GM23248 (cell line): Measurements from ENCODE around the gene TEAD1. TPM values are rescaled to one million over a fixed set of nuclear protein-coding genes. Genes with fewer than 3 reads are reported as not detected.

Source experiments
- DNase-seq: peaks from one replicate; pipeline ENCODE4 v3.0.0-alpha.2; 2015
- H2AFZ ChIP-seq: fragments of 200-600 bp; sonication (generic); 2 replicates; pipeline ENCODE4 v1.6.1; 2016; ENCODE audit warnings: antibody characterized with exemption
- H3F3A ChIP-seq: fragments of 200-600 bp; sonication (generic); 2 replicates; pipeline ENCODE4 v1.6.1; 2016; ENCODE audit warnings: mild to moderate bottlenecking, antibody characterized with exemption, mixed run types; ENCODE audit not compliant: insufficient read depth
- H3K27ac ChIP-seq: fragments of 200-600 bp; sonication (generic); 2 replicates; pipeline ENCODE4 v1.5.1; 2016; ENCODE audit warnings: mild to moderate bottlenecking
- H3K27me3 ChIP-seq: fragments of 200-600 bp; sonication (generic); replicated peaks from 2 replicates; pipeline ENCODE4 v1.6.1; 2016; ENCODE audit warnings: mild to moderate bottlenecking; ENCODE audit not compliant: insufficient read depth
- H3K36me3 ChIP-seq: fragments of 200-600 bp; sonication (generic); 2 replicates; pipeline ENCODE4 v1.6.1; 2016; ENCODE audit warnings: low read depth, mild to moderate bottlenecking
- H3K4me1 ChIP-seq: fragments of 200-600 bp; sonication (generic); 2 replicates; pipeline ENCODE4 v1.6.1; 2016; ENCODE audit warnings: mild to moderate bottlenecking; ENCODE audit not compliant: insufficient read depth
- H3K4me2 ChIP-seq: fragments of 200-600 bp; sonication (generic); one replicate; pipeline ENCODE4 v1.6.1; 2016; ENCODE audit warnings: mild to moderate bottlenecking; ENCODE audit not compliant: unreplicated experiment
- H3K4me3 ChIP-seq: fragments of 200-600 bp; sonication (generic); 2 replicates; pipeline ENCODE4 v1.5.1; 2016; ENCODE audit warnings: mild to moderate bottlenecking
- H3K79me2 ChIP-seq: fragments of 200-600 bp; sonication (generic); 2 replicates; pipeline ENCODE4 v1.6.1; 2016; ENCODE audit warnings: mild to moderate bottlenecking; ENCODE audit not compliant: insufficient read depth
- H3K9ac ChIP-seq: fragments of 200-600 bp; sonication (generic); 2 replicates; pipeline ENCODE4 v1.6.1; 2016; ENCODE audit warnings: mild to moderate bottlenecking
- H3K9me2 ChIP-seq: fragments of 200-600 bp; sonication (generic); 2 replicates; pipeline ENCODE4 v1.6.1; 2016; ENCODE audit warnings: mixed run types, mild to moderate bottlenecking, moderate library complexity; ENCODE audit not compliant: insufficient read depth
- H3K9me3 ChIP-seq: fragments of 200-600 bp; sonication (generic); one replicate; pipeline ENCODE4 v1.6.1; 2017; ENCODE audit warnings: low read depth
- H4K20me1 ChIP-seq: fragments of 200-600 bp; sonication (generic); 2 replicates; pipeline ENCODE4 v1.6.0; 2016; ENCODE audit not compliant: insufficient read depth
- EZH2 ChIP-seq: fragments of 200-600 bp; sonication (generic); IDR thresholded peaks from 2 replicates; pipeline ENCODE4 v1.6.1; 2018; ENCODE audit warnings: antibody characterized with exemption, mild to moderate bottlenecking; ENCODE audit not compliant: insufficient read depth, poor library complexity, severe bottlenecking
- EZH2phosphoT487 ChIP-seq: fragments of 200-600 bp; sonication (generic); IDR thresholded peaks from 2 replicates; pipeline ENCODE4 v1.6.1; 2018; ENCODE audit warnings: antibody characterized with exemption, moderate library complexity, mild to moderate bottlenecking, low read depth; ENCODE audit not compliant: insufficient read depth
- WGBS, 2 experiments: methylation state at CpG; one replicate each; pipeline ENCODE4 v1.1.6; 2015 to 2017; ENCODE audit warnings: low lambda C conversion rate in 2 of 2, low coverage in 1 of 2; ENCODE audit errors: missing lambda C conversion rate in 2 of 2; 5-methylcytosine and 5-hydroxymethylcytosine counted together
- in situ Hi-C: fragments of 300-500 bp; cut with MboI; formaldehyde crosslinking; loops from 2 replicates; pipeline ENCODE4 v1.15.0; 2020
- polyA plus RNA-seq: library from polyadenylated mRNA; unstranded; fragments of >200 nt; fragmentation: Nextera tagmentation; extraction: Ambion mirVana; gene quantifications from 2 replicates; pipeline ENCODE4 v1.2.1, GENCODE V29; 2016
- total RNA-seq: library from RNA; depleted of rRNA; stranded (reverse); fragments of >200 nt; shearing (Covaris generic); gene quantifications from 2 replicates; pipeline ENCODE4 v1.2.3, GENCODE V29; 2014

TEAD1 gene
- total and polyA plus RNA-seq, 2 experiments from 2014 or later: 52.3 to 144 TPM

DNA sequence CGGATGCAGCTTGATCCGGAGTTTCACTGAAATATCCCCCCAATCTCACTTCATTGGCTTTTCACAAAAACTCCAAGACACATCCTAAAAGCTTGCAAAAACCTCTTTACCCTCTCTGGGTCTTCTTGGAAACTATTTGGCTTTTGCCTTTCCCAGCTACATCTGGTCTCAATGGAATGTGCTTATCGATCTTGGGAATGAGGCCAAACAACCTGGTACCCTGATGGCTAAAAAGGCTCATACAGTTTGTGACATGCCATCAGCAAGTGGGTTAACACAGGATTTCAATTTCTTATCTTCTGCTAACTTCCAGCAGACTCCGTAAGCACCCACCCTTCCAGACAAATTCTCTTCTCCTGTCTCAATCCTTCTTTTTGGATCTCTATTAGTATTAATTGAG is 45.9 kb upstream of the TEAD1 start:
- 66 to 73% methylated on average over 4 of the region's 4 CpGs for WGBS, 2 experiments
- TF ChIP-seq EZH2phosphoT487: no peak
- no peak for TF ChIP-seq EZH2
- no peak for DNase-seq
- Histone ChIP-seq H3K9me3 (no peaks in the 10 kb centered on the region), H3K4me2 (no peak overlapping the region), H3K9me2 (no peaks in the 10 kb centered on the region), H3K27me3 (no peaks in the 10 kb centered on the region), H3K9ac (no peak overlapping the region), H3F3A (peaks cover 20% of the 10 kb centered on the region), H3K4me3 (no peak overlapping the region), H3K36me3 (no peaks in the 10 kb centered on the region), H2AFZ (no peak overlapping the region), H3K27ac (no peak overlapping the region), H3K79me2 (no peaks in the 10 kb centered on the region), H4K20me1 (no peaks in the 10 kb centered on the region), H3K4me1 (peaks cover 21% of the 10 kb centered on the region)
- in situ Hi-C loops: no loop called here

DNA sequence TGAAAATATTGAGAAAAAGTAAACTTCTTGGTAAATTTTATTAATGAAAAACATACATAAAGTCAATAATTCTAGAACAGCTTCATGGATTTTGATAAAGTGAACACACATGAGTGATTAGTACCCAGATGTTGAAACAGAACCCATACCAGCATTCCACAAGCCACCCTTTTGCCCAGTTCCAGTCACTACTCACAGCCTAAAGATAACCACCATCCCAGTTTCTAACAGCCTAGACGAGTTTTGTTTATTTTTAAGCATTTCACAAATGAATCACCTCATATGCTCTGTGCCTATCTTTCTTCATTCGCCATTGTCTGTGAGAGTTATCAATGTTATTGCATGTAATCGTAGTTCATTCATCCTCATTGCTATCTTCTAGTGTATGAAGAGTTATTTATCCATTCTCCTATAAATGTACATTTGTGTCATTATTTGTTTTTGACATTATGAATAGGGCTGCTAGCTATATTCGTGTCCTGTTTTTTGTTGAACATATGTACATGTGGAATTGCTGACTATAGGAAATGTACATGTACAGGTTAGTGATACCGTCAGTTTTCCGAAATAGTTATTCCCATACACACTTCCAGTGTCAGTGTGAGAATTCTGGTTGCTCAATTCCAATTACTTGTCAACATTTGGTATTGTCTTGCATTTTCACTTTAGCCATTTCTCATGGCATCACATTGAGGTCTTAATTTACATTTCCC is 44.5 kb upstream of the TEAD1 start:
- H3K4me1 ChIP-seq: peaks cover 21% of the 10 kb centered on the region
- H3K9me3 ChIP-seq: no peaks in the 10 kb centered on the region
- H3K4me3 ChIP-seq: no peak overlapping the region
- no peak overlapping the region for H3K27ac ChIP-seq
- H3K36me3 ChIP-seq: no peaks in the 10 kb centered on the region
- no peak overlapping the region for H3K4me2 ChIP-seq
- in situ Hi-C loops: no loop called here
- no peaks in the 10 kb centered on the region for H4K20me1 ChIP-seq
- peaks cover 20% of the 10 kb centered on the region for H3F3A ChIP-seq
- H3K27me3 ChIP-seq: no peaks in the 10 kb centered on the region
- H3K9me2 ChIP-seq: no peaks in the 10 kb centered on the region
- H3K79me2 ChIP-seq: no peaks in the 10 kb centered on the region
- no peak overlapping the region for H3K9ac ChIP-seq
- H2AFZ ChIP-seq: no peak overlapping the region
- TF ChIP-seq EZH2phosphoT487: no peak
- no peak for TF ChIP-seq EZH2
- WGBS, 2 experiments: 78 to 83% methylated on average over 6 of the region's 6 CpGs
- peak; percentile 60 for DNase-seq

DNA sequence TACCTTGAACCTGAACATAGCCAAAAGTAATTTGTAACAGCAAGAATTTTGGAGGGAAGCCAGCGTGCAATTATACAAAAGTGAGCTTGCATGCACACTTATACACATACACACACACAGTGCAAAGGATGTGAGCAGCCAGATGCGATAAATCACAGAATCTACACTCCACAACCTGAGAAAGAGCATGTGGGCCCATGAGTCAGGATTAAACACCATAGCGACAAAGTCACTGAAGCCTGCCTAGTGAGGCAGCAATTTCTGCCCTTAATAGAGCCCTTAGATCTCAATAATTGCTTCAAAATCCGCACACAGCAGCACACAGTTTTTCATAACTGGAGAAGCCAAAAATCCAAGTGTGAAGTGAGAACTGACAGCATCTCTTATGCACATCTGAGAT is 42.6 kb upstream of the TEAD1 start:
- no peaks in the 10 kb centered on the region for H3K27me3 ChIP-seq
- no peak overlapping the region for H3K4me2 ChIP-seq
- no peak overlapping the region for H3K4me3 ChIP-seq
- WGBS, 2 experiments: 93 to 97% methylated on average over 4 of the region's 4 CpGs
- in situ Hi-C loops: no loop called here
- H4K20me1 ChIP-seq: no peaks in the 10 kb centered on the region
- H2AFZ ChIP-seq: no peak overlapping the region
- peaks cover 8% of the 10 kb centered on the region; the same call in 1 of the 2 replicates for H3K4me1 ChIP-seq
- no peaks in the 10 kb centered on the region for H3K79me2 ChIP-seq
- no peak overlapping the region for H3K9ac ChIP-seq
- H3K9me2 ChIP-seq: no peaks in the 10 kb centered on the region
- no peak for DNase-seq
- H3F3A ChIP-seq: peaks cover 3% of the 10 kb centered on the region; the same call in 1 of the 2 replicates
- no peaks in the 10 kb centered on the region for H3K36me3 ChIP-seq
- TF ChIP-seq EZH2phosphoT487 (no peak), EZH2 (no peak)
- H3K27ac ChIP-seq: no peak overlapping the region
- H3K9me3 ChIP-seq: no peaks in the 10 kb centered on the region

DNA sequence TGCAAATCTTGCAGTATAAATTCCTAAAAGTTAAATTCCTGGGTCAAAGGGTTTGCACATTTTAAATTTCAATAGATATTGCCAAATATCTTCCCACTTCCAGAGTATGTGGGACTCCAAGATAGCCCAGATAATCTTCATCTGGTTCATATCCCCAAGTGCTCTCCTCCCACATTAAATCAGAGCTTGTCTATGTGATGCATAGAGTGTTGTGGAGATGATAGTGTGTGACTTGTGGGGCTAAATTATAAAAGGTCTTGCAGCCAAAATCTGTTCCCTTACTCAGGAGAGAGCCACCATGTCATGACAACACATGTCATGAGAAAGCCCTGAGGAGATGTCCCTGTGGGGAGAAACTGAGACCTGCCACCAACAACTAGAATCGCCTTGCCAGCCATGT is 39.9 kb upstream of the TEAD1 start:
- no peaks in the 10 kb centered on the region for H3K79me2 ChIP-seq
- H3K9ac ChIP-seq: no peak overlapping the region
- no peaks in the 10 kb centered on the region for H3K9me2 ChIP-seq
- DNase-seq: no peak
- no peak overlapping the region for H2AFZ ChIP-seq
- H3K4me2 ChIP-seq: no peak overlapping the region
- H3K9me3 ChIP-seq: no peaks in the 10 kb centered on the region
- in situ Hi-C loops: no loop called here
- no peaks in the 10 kb centered on the region for H4K20me1 ChIP-seq
- no peaks in the 10 kb centered on the region for H3K36me3 ChIP-seq
- TF ChIP-seq EZH2phosphoT487 (no peak), EZH2 (no peak)
- no peaks in the 10 kb centered on the region for H3K27me3 ChIP-seq
- H3K4me1 ChIP-seq: 0 out of 2 replicates have a peak, but pooled peaks cover 4% of the 10 kb centered on the region
- no peaks in the 10 kb centered on the region for H3F3A ChIP-seq
- H3K27ac ChIP-seq: no peak overlapping the region
- no peak overlapping the region for H3K4me3 ChIP-seq
- WGBS, 2 experiments: 93 to 100% methylated on average over 1 of the region's 1 CpG
